GM19395 (cell line): ENCODE data around the gene SLC6A2.

Experiments used
- ATAC-seq: cut with Tn5 transposase; IDR thresholded peaks from one replicate; pipeline ENCODE4 v1.9.1; 2021; ENCODE audit warnings: mild to moderate bottlenecking, moderate library complexity; ENCODE audit not compliant: unreplicated experiment

SLC6A2 gene

GRCh38 chr16:55647343-55647742 is 8.4 kb upstream of the SLC6A2 start:
- ATAC-seq: no peak

GRCh38 chr16:55647798-55648197 is 8.0 kb upstream of the SLC6A2 start:
- no peak for ATAC-seq

GRCh38 chr16:55651841-55652824 is 3.7 kb upstream of the SLC6A2 start:
- ATAC-seq: no peak

- ATAC-seq: no peak
These were observed 2.7 kb upstream of the SLC6A2 start for GRCh38 chr16:55653106-55653505.

- no peak for ATAC-seq
These were observed 349 bp upstream of the SLC6A2 start for GRCh38 chr16:55655381-55655896.

- ATAC-seq: no peak
These were observed 904 bp downstream of the SLC6A2 start for GRCh38 chr16:55656691-55657092.

- no peak for ATAC-seq
These were observed 1.8 kb downstream of the SLC6A2 start for GRCh38 chr16:55657616-55658015.

- no peak for ATAC-seq
These were observed 3.2 kb downstream of the SLC6A2 start for GRCh38 chr16:55658898-55659420.

- ATAC-seq: no peak
These were observed 4.2 kb downstream of the SLC6A2 start for GRCh38 chr16:55660026-55660425.

- no peak for ATAC-seq
These were observed 5.0 kb downstream of the SLC6A2 start for GRCh38 chr16:55660828-55661227.

- ATAC-seq: no peak
These were observed 6.3 kb downstream of the SLC6A2 start for GRCh38 chr16:55661941-55662643.

GRCh38 chr16:55662644-55663031 is 6.8 kb downstream of the SLC6A2 start:
- ATAC-seq: no peak

- ATAC-seq: no peak
These were observed 7.4 kb downstream of the SLC6A2 start for GRCh38 chr16:55663225-55663624.

GRCh38 chr16:55663765-55664677 is 8.2 kb downstream of the SLC6A2 start:
- no peak for ATAC-seq

- no peak for ATAC-seq
These were observed 9.1 kb downstream of the SLC6A2 start for GRCh38 chr16:55664786-55665407.

GRCh38 chr16:55665511-55665910 is 9.7 kb downstream of the SLC6A2 start:
- ATAC-seq: no peak

- no peak for ATAC-seq
These were observed 10.2 kb downstream of the SLC6A2 start for GRCh38 chr16:55666012-55666411.

GRCh38 chr16:55667753-55668152 is 12.0 kb downstream of the SLC6A2 start:
- no peak for ATAC-seq

- no peak for ATAC-seq
These were observed 12.8 kb downstream of the SLC6A2 start for GRCh38 chr16:55668340-55669281.
